ENCODE results near the gene GRIP2.

GRIP2 gene

GRCh38 chr3:14505803-14506500 lies 34.2 kb downstream of the GRIP2 start:
- no peak for DNase-seq (ENCODE audit: low spot score)

GRCh38 chr3:14505001-14505802 lies 34.9 kb downstream of the GRIP2 start:
- DNase-seq (ENCODE audit: low spot score), result no peak

GRCh38 chr3:14503706-14504065 lies 36.5 kb downstream of the GRIP2 start:
- DNase-seq (ENCODE audit: low spot score), result no peak

GRCh38 chr3:14503033-14503705 lies 37.0 kb downstream of the GRIP2 start:
- no peak for DNase-seq (ENCODE audit: low spot score)

GRCh38 chr3:14502472-14502871 lies 37.7 kb downstream of the GRIP2 start:
- no peak for DNase-seq (ENCODE audit: low spot score)

GRCh38 chr3:14497321-14497720 lies 42.8 kb downstream of the GRIP2 start:
- no peak for DNase-seq (ENCODE audit: low spot score)

GRCh38 chr3:14496351-14496750 lies 43.8 kb downstream of the GRIP2 start:
- no peak for DNase-seq (ENCODE audit: low spot score)

GRCh38 chr3:14494973-14495300 lies 45.2 kb downstream of the GRIP2 start:
- DNase-seq (ENCODE audit: low spot score), result no peak

GRCh38 chr3:14494279-14494972 lies 45.7 kb downstream of the GRIP2 start:
- DNase-seq (ENCODE audit: low spot score), result no peak

GRCh38 chr3:14492948-14493881 lies 46.9 kb downstream of the GRIP2 start:
- no peak for DNase-seq (ENCODE audit: low spot score)

- no peak for DNase-seq (ENCODE audit: low spot score)
Measured at GRCh38 chr3:14491396-14492190, 48.5 kb downstream of the GRIP2 start.

GRCh38 chr3:14490831-14491230 lies 49.3 kb downstream of the GRIP2 start:
- DNase-seq (ENCODE audit: low spot score), result no peak

GRCh38 chr3:14490255-14490654 lies 49.9 kb downstream of the GRIP2 start:
- DNase-seq (ENCODE audit: low spot score), result no peak

- no peak for DNase-seq (ENCODE audit: low spot score)
Measured at GRCh38 chr3:14489641-14490040, 50.5 kb downstream of the GRIP2 start.

- DNase-seq (ENCODE audit: low spot score), result no peak
Measured at GRCh38 chr3:14488286-14489041, 51.7 kb downstream of the GRIP2 start.

GRCh38 chr3:14487821-14488220 lies 52.3 kb downstream of the GRIP2 start:
- DNase-seq (ENCODE audit: low spot score), result no peak

- DNase-seq (ENCODE audit: low spot score), result no peak
Measured at GRCh38 chr3:14487086-14487485, 53.1 kb downstream of the GRIP2 start.

GRCh38 chr3:14486460-14486859 lies 53.7 kb downstream of the GRIP2 start:
- no peak for DNase-seq (ENCODE audit: low spot score)

- DNase-seq (ENCODE audit: low spot score), result no peak
Measured at GRCh38 chr3:14485981-14486380, 54.2 kb downstream of the GRIP2 start.

GRCh38 chr3:14484741-14485140 lies 55.4 kb downstream of the GRIP2 start:
- no peak for DNase-seq (ENCODE audit: low spot score)

Measured in LoVo (cell line).